Fibroblast of lung (primary cell): ENCODE results near the gene KCNK4.

Experiments
- EZH2 ChIP-seq: IDR thresholded peaks from 2 replicates; pipeline ENCODE4 v1.5.1; 2012; ENCODE audit warnings: low read length, control low read depth, mild to moderate bottlenecking; ENCODE audit errors: missing control alignments
- TF ChIP-seq, protein P1 (sequence below), 2 donors: IDR thresholded peaks in 1 of 2; conservative IDR thresholded peaks in 1 of 2; 1 replicate in 1 of 2; 2 replicates in 1 of 2; pipeline ENCODE4 v1.5.1; 2011 to 2012; ENCODE audit warnings: low read length in 2 of 2, control low read depth in 1 of 2, inconsistent platforms in 1 of 2, low read depth in 1 of 2, mild to moderate bottlenecking in 1 of 2

- TF ChIP-seq, protein P1, sequence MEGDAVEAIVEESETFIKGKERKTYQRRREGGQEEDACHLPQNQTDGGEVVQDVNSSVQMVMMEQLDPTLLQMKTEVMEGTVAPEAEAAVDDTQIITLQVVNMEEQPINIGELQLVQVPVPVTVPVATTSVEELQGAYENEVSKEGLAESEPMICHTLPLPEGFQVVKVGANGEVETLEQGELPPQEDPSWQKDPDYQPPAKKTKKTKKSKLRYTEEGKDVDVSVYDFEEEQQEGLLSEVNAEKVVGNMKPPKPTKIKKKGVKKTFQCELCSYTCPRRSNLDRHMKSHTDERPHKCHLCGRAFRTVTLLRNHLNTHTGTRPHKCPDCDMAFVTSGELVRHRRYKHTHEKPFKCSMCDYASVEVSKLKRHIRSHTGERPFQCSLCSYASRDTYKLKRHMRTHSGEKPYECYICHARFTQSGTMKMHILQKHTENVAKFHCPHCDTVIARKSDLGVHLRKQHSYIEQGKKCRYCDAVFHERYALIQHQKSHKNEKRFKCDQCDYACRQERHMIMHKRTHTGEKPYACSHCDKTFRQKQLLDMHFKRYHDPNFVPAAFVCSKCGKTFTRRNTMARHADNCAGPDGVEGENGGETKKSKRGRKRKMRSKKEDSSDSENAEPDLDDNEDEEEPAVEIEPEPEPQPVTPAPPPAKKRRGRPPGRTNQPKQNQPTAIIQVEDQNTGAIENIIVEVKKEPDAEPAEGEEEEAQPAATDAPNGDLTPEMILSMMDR (conservative IDR thresholded peaks at IDR 0.05 in 1 of 2, IDR thresholded peaks at IDR 0.05 in 1 of 2; ENCODE audit: low read depth in 1 of 2, low read length in 2 of 2) = no peak
- TF ChIP-seq EZH2 = no peak
Observed at GRCh38 chr11:64321026-64321425, 29.9 kb downstream of the KCNK4 start.
